ENCODE measurements around the gene PEAR1.

- no peak for TF ChIP-seq POLR2A (IDR thresholded peaks at IDR 0.05)
- no peak for TF ChIP-seq CTCF (IDR thresholded peaks at IDR 0.05)
- no peak for TF ChIP-seq POLR2AphosphoS5 (IDR thresholded peaks at IDR 0.05)
Measured at GRCh38 chr1:156868341-156868740, 25.2 kb upstream of the PEAR1 start.
